ENCODE measurements around the gene VIPR2. TPM values are rescaled to one million over a fixed set of nuclear protein-coding genes. Genes with fewer than 3 reads are reported as not detected.
A peak's percentile ranks its signal among the peaks of the same experiment; 100 is the strongest.

Gene VIPR2
- total RNA-seq, 1 donor from 2014 or later, result 0.07 TPM

- no peak overlapping the region for H3K4me3 Mint-ChIP-seq (ENCODE audit: unreplicated experiment)
- no peaks in the 10 kb centered on the region for H3K36me3 Mint-ChIP-seq (ENCODE audit: low read depth)
- H3K27me3 Mint-ChIP-seq (ENCODE audit: low read depth), result peaks cover 27% of the 10 kb centered on the region
- no peaks in the 10 kb centered on the region for H3K9me3 Mint-ChIP-seq (ENCODE audit: low read depth)
- TF ChIP-seq CTCF (IDR thresholded peaks at IDR 0.05), result no peak
- DNase-seq (ENCODE audit: low spot score), result peak; percentile 62
- peaks cover 4% of the 10 kb centered on the region for H3K4me1 Mint-ChIP-seq (ENCODE audit: low read depth)
- no peak overlapping the region for H3K27ac Mint-ChIP-seq (ENCODE audit: unreplicated experiment)
Measured at GRCh38 chr7:159108941-159109652, 35.6 kb downstream of the VIPR2 start.

DNA sequence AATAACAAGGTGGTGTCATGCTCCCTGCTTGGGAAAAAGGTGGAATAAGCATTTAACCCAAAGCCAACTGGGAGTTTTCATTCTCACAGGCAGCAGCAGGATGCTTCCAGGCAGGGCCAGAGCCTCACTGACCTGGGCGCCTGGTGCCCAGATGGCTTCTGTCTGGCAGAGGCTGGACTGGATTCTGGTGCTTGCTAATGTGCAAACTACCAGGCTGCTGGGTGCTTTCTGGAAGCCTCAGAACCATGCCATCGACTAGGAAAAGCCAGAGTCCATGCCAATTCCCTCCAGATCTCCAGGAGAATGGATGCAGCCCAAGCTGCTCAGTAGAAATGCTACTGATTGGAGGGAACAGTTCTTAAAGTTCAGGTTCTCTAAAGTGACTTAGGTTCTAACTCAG, 36.2 kb downstream of the VIPR2 start:
- TF ChIP-seq CTCF (IDR thresholded peaks at IDR 0.05), result no peak
- no peaks in the 10 kb centered on the region for H3K9me3 Mint-ChIP-seq (ENCODE audit: low read depth)
- no peak for DNase-seq (ENCODE audit: low spot score)
- no peak overlapping the region for H3K4me3 Mint-ChIP-seq (ENCODE audit: unreplicated experiment)
- no peak overlapping the region for H3K27ac Mint-ChIP-seq (ENCODE audit: unreplicated experiment)
- H3K36me3 Mint-ChIP-seq (ENCODE audit: low read depth), result no peaks in the 10 kb centered on the region
- H3K4me1 Mint-ChIP-seq (ENCODE audit: low read depth), result peaks cover 4% of the 10 kb centered on the region
- H3K27me3 Mint-ChIP-seq (ENCODE audit: low read depth), result peaks cover 22% of the 10 kb centered on the region

- peaks cover 4% of the 10 kb centered on the region for H3K4me1 Mint-ChIP-seq (ENCODE audit: low read depth)
- H3K27me3 Mint-ChIP-seq (ENCODE audit: low read depth), result peaks cover 17% of the 10 kb centered on the region
- DNase-seq (ENCODE audit: low spot score), result peak; percentile 84
- H3K27ac Mint-ChIP-seq (ENCODE audit: unreplicated experiment), result no peak overlapping the region
- H3K36me3 Mint-ChIP-seq (ENCODE audit: low read depth), result no peaks in the 10 kb centered on the region
- no peak overlapping the region for H3K4me3 Mint-ChIP-seq (ENCODE audit: unreplicated experiment)
- H3K9me3 Mint-ChIP-seq (ENCODE audit: low read depth), result no peaks in the 10 kb centered on the region
- no peak for TF ChIP-seq CTCF (IDR thresholded peaks at IDR 0.05)
Measured at GRCh38 chr7:159107161-159107892, 37.3 kb downstream of the VIPR2 start.

DNA sequence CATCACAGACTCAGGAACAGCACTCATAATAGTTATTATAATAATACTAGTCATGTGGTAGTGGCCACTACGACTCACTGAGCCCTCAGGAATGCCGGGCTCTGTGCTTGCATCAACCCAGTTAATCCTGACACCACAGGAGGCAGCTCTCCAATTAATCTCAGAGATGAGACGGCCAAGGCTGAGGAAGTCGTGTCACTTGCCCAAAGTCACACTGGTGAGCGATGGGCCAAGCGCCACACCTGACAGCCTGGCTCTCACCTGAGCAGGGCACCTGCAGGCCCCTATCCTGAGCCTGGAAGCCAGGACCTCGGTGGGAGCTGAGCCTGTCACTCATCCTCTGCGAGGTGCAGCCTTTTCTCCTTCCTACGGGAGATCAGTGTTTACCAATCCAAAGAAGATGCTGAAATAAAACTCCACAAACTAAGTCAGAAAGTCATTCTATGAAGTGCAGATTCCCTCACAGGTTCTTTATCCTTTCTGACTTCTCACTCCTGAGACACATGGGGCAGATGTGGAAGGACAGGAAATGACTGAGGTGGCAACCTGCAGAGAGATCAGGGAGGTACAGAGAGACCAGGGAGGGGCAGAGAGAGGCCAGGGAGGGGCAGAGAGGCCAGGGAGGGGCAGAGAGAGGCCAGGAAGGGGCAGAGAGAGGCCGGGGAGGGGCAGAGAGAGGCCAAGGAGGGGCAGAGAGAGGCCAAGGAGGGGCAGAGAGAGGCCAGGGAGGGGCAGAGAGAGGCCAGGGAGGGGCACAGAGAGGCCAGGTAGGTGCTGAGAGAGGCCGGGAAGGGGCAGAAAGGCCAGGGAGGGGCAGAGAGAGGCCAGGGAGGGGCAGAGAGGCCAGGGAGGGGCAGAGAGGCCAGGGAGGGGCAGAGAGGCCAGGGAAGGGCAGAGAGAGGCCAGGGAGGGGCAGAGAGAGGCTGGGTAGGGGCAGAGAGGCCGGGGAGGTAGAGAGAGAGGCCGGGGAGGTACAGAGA, 38.5 kb downstream of the VIPR2 start:
- H3K9me3 Mint-ChIP-seq (ENCODE audit: low read depth), result no peaks in the 10 kb centered on the region
- no peaks in the 10 kb centered on the region for H3K36me3 Mint-ChIP-seq (ENCODE audit: low read depth)
- H3K27ac Mint-ChIP-seq (ENCODE audit: unreplicated experiment), result no peak overlapping the region
- peak; percentile 76 for DNase-seq (ENCODE audit: low spot score)
- H3K4me1 Mint-ChIP-seq (ENCODE audit: low read depth), result peaks cover 4% of the 10 kb centered on the region
- H3K4me3 Mint-ChIP-seq (ENCODE audit: unreplicated experiment), result no peak overlapping the region
- TF ChIP-seq CTCF (IDR thresholded peaks at IDR 0.05), result no peak
- peaks cover 13% of the 10 kb centered on the region for H3K27me3 Mint-ChIP-seq (ENCODE audit: low read depth)

All from chondrocyte (in vitro differentiated cells).